GM23338 (cell line): ENCODE results near the gene TMEM135.

ENCODE experiments used
- CREB1 ChIP-seq: fragments of 250-450 bp; sonication (Bioruptor Pico); IDR thresholded peaks from 2 replicates; pipeline ENCODE4 v1.5.0; 2020; ENCODE audit warnings: low read depth, mild to moderate bottlenecking, moderate library complexity
- CTCF ChIP-seq, 2 experiments: fragments of 200-600 bp in 1 of 2; sonication (generic) in 1 of 2; conservative IDR thresholded peaks; 2 replicates each; pipeline versions ENCODE4 v1.5.1 to v1.6.1; 2016 to 2017; ENCODE audit warnings: antibody characterized with exemption in 2 of 2, low read depth in 2 of 2, mild to moderate bottlenecking in 2 of 2, moderate library complexity in 1 of 2
- ETS1 ChIP-seq: IDR thresholded peaks from 2 replicates; pipeline ENCODE4 v1.6.1; 2016; ENCODE audit warnings: antibody characterized with exemption
- EZH2 ChIP-seq: fragments of 200-600 bp; sonication (generic); IDR thresholded peaks from one replicate; pipeline ENCODE4 v1.8.0; 2017; ENCODE audit warnings: antibody characterized with exemption, mild to moderate bottlenecking, low read depth; ENCODE audit not compliant: unreplicated experiment
- EZH2phosphoT487 ChIP-seq: fragments of 200-600 bp; sonication (generic); IDR thresholded peaks from one replicate; pipeline ENCODE4 v1.8.1; 2018; ENCODE audit warnings: antibody characterized with exemption; ENCODE audit not compliant: unreplicated experiment
- JUNB ChIP-seq: IDR thresholded peaks from one replicate; pipeline ENCODE4 v1.6.1; 2016; ENCODE audit warnings: antibody characterized with exemption; ENCODE audit not compliant: unreplicated experiment
- NANOG ChIP-seq: IDR thresholded peaks from 2 replicates; pipeline ENCODE4 v1.6.1; 2016; ENCODE audit warnings: antibody characterized with exemption, borderline replicate concordance
- POLR2AphosphoS5 ChIP-seq: IDR thresholded peaks from 2 replicates; pipeline ENCODE4 v1.6.1; 2016; ENCODE audit warnings: antibody characterized with exemption, low read depth
- REST ChIP-seq: IDR thresholded peaks from one replicate; pipeline ENCODE4 v1.6.1; 2018; ENCODE audit warnings: antibody characterized with exemption; ENCODE audit not compliant: unreplicated experiment
- STAT1 ChIP-seq: IDR thresholded peaks from one replicate; pipeline ENCODE4 v1.6.1; 2016; ENCODE audit warnings: antibody characterized with exemption; ENCODE audit not compliant: unreplicated experiment
- ZNF114 ChIP-seq: fragments of 250-450 bp; sonication (Bioruptor Pico); IDR thresholded peaks from 2 replicates; pipeline ENCODE4 v1.5.0; 2020; ENCODE audit warnings: mild to moderate bottlenecking, moderate library complexity
- ZNF462 ChIP-seq: fragments of 250-450 bp; sonication (Bioruptor Pico); IDR thresholded peaks from 2 replicates; pipeline ENCODE4 v1.5.0; 2020; ENCODE audit warnings: mild to moderate bottlenecking, moderate library complexity

- no peak for TF ChIP-seq CTCF (conservative IDR thresholded peaks at IDR 0.05; ENCODE audit: low read depth in 2 of 2)
- TF ChIP-seq POLR2AphosphoS5: no peak
- TF ChIP-seq EZH2: no peak
- no peak for TF ChIP-seq CREB1
- TF ChIP-seq REST: no peak
- TF ChIP-seq EZH2phosphoT487: no peak
- no peak for TF ChIP-seq ZNF114 (CRISPR knock-in tag)
- no peak for TF ChIP-seq JUNB
- no peak for TF ChIP-seq STAT1
- TF ChIP-seq ZNF462 (CRISPR knock-in tag): no peak
- TF ChIP-seq ETS1: no peak
- no peak for TF ChIP-seq NANOG
Measured at GRCh38 chr11:87082590-87082989, 44.9 kb downstream of the TMEM135 start.
